ENCODE measurements around the gene TCF25.

TCF25 gene

GRCh38 chr16:89841275-89841674 lies 32.1 kb upstream of the TCF25 start:
- Mint-ChIP-seq H3K27me3 (no peaks in the 10 kb centered on the region), H3K36me3 (ENCODE audit: low read depth) (no peaks in the 10 kb centered on the region), H3K4me1 (ENCODE audit: low read depth) (peaks cover 30% of the 10 kb centered on the region), H3K27ac (no peak overlapping the region), H3K4me3 (no peak overlapping the region), H3K9me3 (no peaks in the 10 kb centered on the region)
- peak; percentile 49 for DNase-seq

GRCh38 chr16:89842471-89843408 lies 30.7 kb upstream of the TCF25 start:
- H3K9me3 Mint-ChIP-seq, result no peaks in the 10 kb centered on the region
- DNase-seq, result no peak
- peaks cover 23% of the 10 kb centered on the region for H3K4me1 Mint-ChIP-seq (ENCODE audit: low read depth)
- no peak overlapping the region for H3K4me3 Mint-ChIP-seq
- no peaks in the 10 kb centered on the region for H3K36me3 Mint-ChIP-seq (ENCODE audit: low read depth)
- no peaks in the 10 kb centered on the region for H3K27me3 Mint-ChIP-seq
- no peak overlapping the region for H3K27ac Mint-ChIP-seq

GRCh38 chr16:89843409-89844350 lies 29.7 kb upstream of the TCF25 start:
- Mint-ChIP-seq H3K27ac (no peak overlapping the region), H3K9me3 (no peaks in the 10 kb centered on the region), H3K4me1 (ENCODE audit: low read depth) (peaks cover 17% of the 10 kb centered on the region), H3K27me3 (no peaks in the 10 kb centered on the region), H3K4me3 (no peak overlapping the region), H3K36me3 (ENCODE audit: low read depth) (no peaks in the 10 kb centered on the region)
- DNase-seq, result no peak

- Mint-ChIP-seq H3K4me1 (ENCODE audit: low read depth) (peaks cover 12% of the 10 kb centered on the region), H3K4me3 (no peak overlapping the region), H3K27ac (no peak overlapping the region), H3K9me3 (no peaks in the 10 kb centered on the region), H3K36me3 (ENCODE audit: low read depth) (no peaks in the 10 kb centered on the region), H3K27me3 (no peaks in the 10 kb centered on the region)
- no peak for DNase-seq
Measured at GRCh38 chr16:89844739-89845339, 28.6 kb upstream of the TCF25 start.

- H3K27me3 Mint-ChIP-seq, result no peaks in the 10 kb centered on the region
- H3K9me3 Mint-ChIP-seq, result no peaks in the 10 kb centered on the region
- H3K4me3 Mint-ChIP-seq, result no peak overlapping the region
- H3K36me3 Mint-ChIP-seq (ENCODE audit: low read depth), result no peaks in the 10 kb centered on the region
- no peak overlapping the region for H3K27ac Mint-ChIP-seq
- H3K4me1 Mint-ChIP-seq (ENCODE audit: low read depth), result peaks cover 12% of the 10 kb centered on the region
- peak; percentile 38 for DNase-seq
Measured at GRCh38 chr16:89845417-89845816, 28.0 kb upstream of the TCF25 start.

GRCh38 chr16:89847051-89847939 lies 26.1 kb upstream of the TCF25 start:
- Mint-ChIP-seq H3K4me1 (ENCODE audit: low read depth) (peaks cover 8% of the 10 kb centered on the region), H3K4me3 (no peak overlapping the region), H3K36me3 (ENCODE audit: low read depth) (no peaks in the 10 kb centered on the region), H3K27ac (no peak overlapping the region), H3K27me3 (no peaks in the 10 kb centered on the region), H3K9me3 (no peaks in the 10 kb centered on the region)
- DNase-seq, result no peak

- H3K4me1 Mint-ChIP-seq (ENCODE audit: low read depth), result peaks cover 8% of the 10 kb centered on the region
- no peaks in the 10 kb centered on the region for H3K36me3 Mint-ChIP-seq (ENCODE audit: low read depth)
- H3K9me3 Mint-ChIP-seq, result no peaks in the 10 kb centered on the region
- H3K4me3 Mint-ChIP-seq, result no peak overlapping the region
- no peaks in the 10 kb centered on the region for H3K27me3 Mint-ChIP-seq
- H3K27ac Mint-ChIP-seq, result no peak overlapping the region
- DNase-seq, result no peak
Measured at GRCh38 chr16:89847940-89848297, 25.5 kb upstream of the TCF25 start.

GRCh38 chr16:89848974-89849373 lies 24.4 kb upstream of the TCF25 start:
- H3K36me3 Mint-ChIP-seq (ENCODE audit: low read depth), result no peaks in the 10 kb centered on the region
- H3K27me3 Mint-ChIP-seq, result no peaks in the 10 kb centered on the region
- H3K27ac Mint-ChIP-seq, result no peak overlapping the region
- no peak overlapping the region for H3K4me3 Mint-ChIP-seq
- H3K9me3 Mint-ChIP-seq, result no peaks in the 10 kb centered on the region
- no peak for DNase-seq
- peaks cover 8% of the 10 kb centered on the region for H3K4me1 Mint-ChIP-seq (ENCODE audit: low read depth)

- DNase-seq, result no peak
- no peaks in the 10 kb centered on the region for H3K36me3 Mint-ChIP-seq (ENCODE audit: low read depth)
- H3K9me3 Mint-ChIP-seq, result no peaks in the 10 kb centered on the region
- no peaks in the 10 kb centered on the region for H3K4me1 Mint-ChIP-seq (ENCODE audit: low read depth)
- H3K27ac Mint-ChIP-seq, result no peak overlapping the region
- no peak overlapping the region for H3K4me3 Mint-ChIP-seq
- H3K27me3 Mint-ChIP-seq, result no peaks in the 10 kb centered on the region
Measured at GRCh38 chr16:89853306-89853993, 19.9 kb upstream of the TCF25 start.

GRCh38 chr16:89855301-89855945 lies 18.0 kb upstream of the TCF25 start:
- Mint-ChIP-seq H3K9me3 (no peaks in the 10 kb centered on the region), H3K27ac (no peak overlapping the region), H3K27me3 (no peaks in the 10 kb centered on the region), H3K4me1 (ENCODE audit: low read depth) (peaks cover under 1% of the 10 kb centered on the region), H3K36me3 (ENCODE audit: low read depth) (no peaks in the 10 kb centered on the region), H3K4me3 (no peak overlapping the region)
- DNase-seq, result no peak

- DNase-seq, result no peak
Measured at GRCh38 chr16:89855986-89856385, 17.4 kb upstream of the TCF25 start.

GRCh38 chr16:89858973-89859614 lies 14.3 kb upstream of the TCF25 start:
- Mint-ChIP-seq H3K36me3 (ENCODE audit: low read depth) (no peaks in the 10 kb centered on the region), H3K27me3 (no peaks in the 10 kb centered on the region), H3K4me3 (no peak overlapping the region), H3K9me3 (no peaks in the 10 kb centered on the region), H3K27ac (no peak overlapping the region), H3K4me1 (ENCODE audit: low read depth) (peaks cover 25% of the 10 kb centered on the region)
- no peak for DNase-seq

More at GRCh38 chr16:89855986-89856385, 17.4 kb upstream of the TCF25 start:
- Mint-ChIP-seq H3K4me1 (ENCODE audit: low read depth) (peaks cover 5% of the 10 kb centered on the region), H3K36me3 (ENCODE audit: low read depth) (no peaks in the 10 kb centered on the region), H3K27ac (no peak overlapping the region), H3K27me3 (no peaks in the 10 kb centered on the region), H3K9me3 (no peaks in the 10 kb centered on the region), H3K4me3 (no peak overlapping the region)

- DNase-seq, result no peak
- peaks cover 30% of the 10 kb centered on the region for H3K4me1 Mint-ChIP-seq (ENCODE audit: low read depth)
- no peak overlapping the region for H3K4me3 Mint-ChIP-seq
- H3K9me3 Mint-ChIP-seq, result no peaks in the 10 kb centered on the region
- H3K27ac Mint-ChIP-seq, result no peak overlapping the region
- no peaks in the 10 kb centered on the region for H3K27me3 Mint-ChIP-seq
- no peaks in the 10 kb centered on the region for H3K36me3 Mint-ChIP-seq (ENCODE audit: low read depth)
Measured at GRCh38 chr16:89859615-89860007, 13.8 kb upstream of the TCF25 start.
